Naive thymus-derived CD8-positive, alpha-beta T cell (primary cell): ENCODE data around the gene ATP5F1D. TPM values are rescaled to one million over a fixed set of nuclear protein-coding genes. Genes with fewer than 3 reads are reported as not detected.
"Not testable (repeated sequence)": the region's sequence is repeated elsewhere in the genome, so short reads cannot be mapped to it uniquely, and the experiment has no call there.

ENCODE experiments used
- ATAC-seq, 2 donors: fragments of 150-1000 bp; cut with Tn5 transposase in 1 of 2; sonication (Bioruptor Pico), chemical (Tn5 transposase) in 1 of 2; 1 replicate in 1 of 2; 2 replicates in 1 of 2; pipeline ENCODE4 v1.10.0; 2021; ENCODE audit warnings: mild to moderate bottlenecking in 2 of 2, moderate library complexity in 2 of 2
- POLR2A ChIA-PET: fragments of 350-600 bp; sonication (Branson Sonifier 250); formaldehyde crosslinking; loops from one replicate; lab custom pipeline; 2021; ENCODE audit warnings: antibody characterized with exemption; lab: Charles Lee
- DNase-seq, 10 donors: peaks; one replicate each; pipeline versions ENCODE4 v3.0.0 to v3.0.0-alpha.2; 2020 to 2022
- H3K27ac Mint-ChIP-seq, 10 donors: one replicate each; pipeline ENCODE4 v1.8.0; 2020 to 2022; ENCODE audit warnings: mild to moderate bottlenecking in 10 of 10, mixed read lengths in 10 of 10, moderate library complexity in 4 of 10, inconsistent platforms in 1 of 10
- H3K27me3 Mint-ChIP-seq, 5 donors: one replicate each; pipeline ENCODE4 v1.8.0; 2021 to 2022; ENCODE audit warnings: mixed read lengths in 5 of 5
- H3K36me3 Mint-ChIP-seq, 3 donors: one replicate each; pipeline ENCODE4 v1.8.0; 2020 to 2022; ENCODE audit warnings: mixed read lengths in 3 of 3, mild to moderate bottlenecking in 2 of 3, inconsistent platforms in 1 of 3
- H3K4me1 Mint-ChIP-seq, 4 donors: one replicate each; pipeline ENCODE4 v1.8.0; 2021 to 2022; ENCODE audit warnings: mixed read lengths in 4 of 4
- H3K4me3 Mint-ChIP-seq, 10 donors: one replicate each; pipeline ENCODE4 v1.8.0; 2020 to 2022; ENCODE audit warnings: mild to moderate bottlenecking in 10 of 10, mixed read lengths in 10 of 10, moderate library complexity in 6 of 10, inconsistent platforms in 1 of 10
- H3K9me3 Mint-ChIP-seq, 9 donors: one replicate each; pipeline ENCODE4 v1.8.0; 2020 to 2022; ENCODE audit warnings: mixed read lengths in 9 of 9, mild to moderate bottlenecking in 3 of 9, inconsistent platforms in 1 of 9, moderate library complexity in 1 of 9
- polyA plus RNA-seq, 3 donors: library from polyadenylated mRNA; unstranded; fragments of 300-500 nt; fragmentation: Illumina TruSeq; gene quantifications; one replicate each; pipeline ENCODE4 v1.2.3, GENCODE V29; 2021
- total RNA-seq, 8 experiments: library from RNA in 2 of 8; stranded (reverse) in 2 of 8; gene quantifications; one replicate each; pipeline ENCODE4 v1.2.3 and lab custom pipeline; 2021 to 2026

ATP5F1D gene
- total RNA-seq (10 to 100 TPM; 83.9 to 89.0 TPM), polyA plus RNA-seq (100 to 1,000 TPM; 214 to 264 (median 262) TPM), total RNA-seq (lab: John Stamatoyannopoulos, UW) (8.4 to 58.8 (median 30.2) reads per million in 6 experiments)

DNA sequence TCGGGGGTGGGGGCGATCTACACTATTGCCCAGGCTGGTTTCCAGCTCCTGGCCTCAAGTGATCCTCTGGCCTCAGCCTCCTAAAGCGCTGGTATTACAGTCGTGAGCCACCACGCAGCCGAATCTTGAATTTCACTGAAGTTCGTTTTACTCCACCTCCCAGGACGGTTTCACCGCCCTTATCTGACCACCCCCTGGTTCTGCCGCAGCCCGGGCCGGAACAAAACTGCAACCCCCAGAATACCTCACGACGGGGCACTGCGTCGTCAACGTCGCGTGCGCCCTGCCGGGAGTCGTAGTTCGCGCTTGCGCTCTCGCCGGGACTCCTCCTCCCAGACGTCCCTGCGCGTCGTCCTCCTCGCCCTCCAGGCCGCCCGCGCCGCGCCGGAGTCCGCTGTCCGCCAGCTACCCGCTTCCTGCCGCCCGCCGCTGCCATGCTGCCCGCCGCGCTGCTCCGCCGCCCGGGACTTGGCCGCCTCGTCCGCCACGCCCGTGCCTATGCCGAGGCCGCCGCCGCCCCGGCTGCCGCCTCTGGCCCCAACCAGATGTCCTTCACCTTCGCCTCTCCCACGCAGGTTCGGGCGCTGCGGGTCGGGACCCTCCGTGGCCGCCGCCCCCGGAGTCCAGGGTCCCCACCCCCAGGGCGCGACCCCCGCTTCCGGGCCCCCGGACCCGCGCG lies at the start of gene ATP5F1D:
TSS of gene ATP5F1D (plus strand) at position 335 of the 679 bp plus-strand sequence. CDS start at position 435, 100 bp downstream.
- ATAC-seq = peak; percentile 64 to 66
- peaks cover 13 to 48% (median 44%) of the 10 kb centered on the region in 4 donors for H3K4me1 Mint-ChIP-seq

DNA sequence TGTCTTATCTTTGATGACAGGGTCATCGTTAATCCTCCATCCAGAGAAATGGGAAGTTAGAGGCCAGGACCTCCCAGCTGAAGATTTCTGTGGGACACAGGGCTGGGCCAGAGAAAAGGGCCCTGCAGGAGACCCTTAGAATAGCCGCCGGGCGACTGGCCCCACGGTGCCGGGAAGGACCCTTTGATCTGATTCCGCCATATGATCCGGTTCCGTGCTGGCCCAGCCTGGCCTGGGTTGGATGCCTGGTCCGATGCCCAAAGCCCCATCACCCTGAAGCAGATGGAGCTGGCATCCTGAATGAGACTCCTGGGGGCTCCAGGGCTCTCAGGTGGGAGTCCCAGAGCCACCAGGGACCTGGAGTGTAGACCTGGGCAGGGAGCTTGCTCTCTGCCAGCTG lies 42.0 kb upstream of the ATP5F1D start:
- Mint-ChIP-seq H3K9me3 (no peaks in the 10 kb centered on the region), H3K27ac (no peak overlapping the region), H3K4me3 (no peak overlapping the region), H3K4me1 (peaks cover 9 to 16% (median 13%) of the 10 kb centered on the region in 4 donors), H3K27me3 (no peaks in the 10 kb centered on the region), H3K36me3 (no peaks in the 10 kb centered on the region)
- POLR2A ChIA-PET = interaction anchor here (0.7 to 1.1 kb wide), 5 partner anchors 82 to 283 kb away, joined by 3 to 5 read pairs (median 3); partner anchors contain the start of gene KISS1R
- no peak for ATAC-seq
- no peak for DNase-seq

More for the DNA sequence above, at the start of gene ATP5F1D:
- H3K4me3 Mint-ChIP-seq = peak within 1 kb of the TSS; percentile 79 to 96 (median 88)
- DNase-seq = peak; percentile 79 to 93 (median 86)
- H3K36me3 Mint-ChIP-seq = peaks cover 0 to 2% (median 0%) of the 10 kb centered on the region in 3 donors
- H3K27ac Mint-ChIP-seq = peak within 1 kb of the TSS; percentile 86 to 98 (median 94)
- peaks cover 2 to 9% (median 7%) of the 10 kb centered on the region in 5 donors for H3K27me3 Mint-ChIP-seq
- H3K9me3 Mint-ChIP-seq = no peaks in the 10 kb centered on the region
- POLR2A ChIA-PET = interaction anchor here (0.7 to 10.1 kb wide), 10 partner anchors 24 to 317 kb away, joined by 3 to 594 read pairs (median 4); partner anchors contain the start of genes ARHGAP45, CIRBP and FAM174C

DNA sequence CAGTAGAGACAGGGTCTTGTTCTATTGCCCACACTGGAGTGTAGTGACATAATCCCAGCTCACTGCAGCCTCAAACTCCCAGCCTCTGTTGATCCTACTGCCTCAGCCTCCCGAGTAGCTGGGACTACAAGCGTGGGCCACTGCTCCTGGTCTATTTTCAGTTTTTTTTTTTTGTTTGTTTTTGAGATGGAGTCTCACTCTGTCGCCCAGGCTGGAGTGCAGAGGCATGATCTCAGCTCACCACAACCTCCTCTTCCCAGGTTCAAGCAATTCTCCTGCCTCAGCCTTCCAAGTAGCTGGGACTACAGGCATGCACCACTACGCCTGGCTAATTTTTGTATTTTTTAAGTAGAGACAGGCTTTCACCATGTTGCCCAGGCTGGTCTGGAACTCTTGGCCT lies 40.9 kb upstream of the ATP5F1D start:
- not testable (repeated sequence) for H3K4me3 Mint-ChIP-seq, H3K27me3 Mint-ChIP-seq, H3K36me3 Mint-ChIP-seq, ATAC-seq, H3K9me3 Mint-ChIP-seq, DNase-seq
- POLR2A ChIA-PET = interaction anchor here (1.1 kb wide), 1 partner anchor 93 kb away, joined by 5 read pairs; no protein-coding TSS in a partner anchor
- peak overlapping the region in 3 of 10 donors; percentile 28 to 75 (median 41) for H3K27ac Mint-ChIP-seq
- peaks cover 9 to 22% (median 13%) of the 10 kb centered on the region in 4 donors for H3K4me1 Mint-ChIP-seq

DNA sequence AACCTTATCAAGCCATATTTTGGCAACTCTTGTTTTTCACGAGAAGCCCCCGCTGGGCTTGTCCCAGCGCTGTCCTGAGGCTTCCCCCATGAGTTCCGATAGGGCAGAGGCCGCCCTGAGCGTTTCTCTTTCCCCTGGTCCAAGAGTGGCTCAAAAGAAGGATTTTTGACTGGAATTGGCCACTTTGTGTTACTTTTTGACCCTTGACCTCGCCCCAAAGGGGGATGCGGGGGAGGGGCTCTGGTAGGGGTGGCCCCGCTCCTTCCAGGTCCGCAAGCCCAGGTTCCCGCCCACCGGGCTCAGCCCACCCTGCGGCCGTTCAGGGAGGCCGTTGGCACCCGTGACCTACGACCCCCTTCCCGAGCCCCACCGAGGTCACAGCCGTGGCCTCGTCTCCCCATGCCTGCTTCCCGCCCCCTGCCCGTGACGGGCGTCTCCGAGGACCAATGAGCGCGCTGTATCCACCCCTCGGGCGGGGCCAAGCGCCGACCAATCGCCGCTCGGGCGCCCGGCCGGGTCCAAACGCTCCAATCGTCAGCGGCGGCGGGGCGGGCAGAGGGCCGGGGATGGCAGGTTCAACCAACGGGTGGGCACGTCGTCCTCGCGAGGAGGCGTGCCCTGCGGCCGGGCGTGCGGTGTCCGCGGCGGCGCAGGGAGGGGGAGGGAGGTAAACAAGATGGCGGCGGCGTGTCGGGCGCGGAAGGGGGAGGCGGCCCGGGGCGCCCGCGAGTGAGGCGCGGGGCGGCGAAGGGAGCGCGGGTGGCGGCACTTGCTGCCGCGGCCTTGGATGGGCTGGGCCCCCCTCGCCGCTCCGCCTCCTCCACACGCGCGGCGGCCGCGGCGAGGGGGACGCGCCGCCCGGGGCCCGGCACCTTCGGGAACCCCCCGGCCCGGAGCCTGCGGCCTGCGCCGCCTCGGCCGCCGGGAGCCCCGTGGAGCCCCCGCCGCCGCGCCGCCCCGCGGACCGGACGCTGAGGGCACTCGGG lies 36.1 kb upstream of the ATP5F1D start, which contains the start of gene STK11:
TSS of gene STK11 (plus strand) at position 665 of the 986 bp plus-strand sequence. CDS start 1,136 bp downstream, outside the sequence.
- peak within 1 kb of the TSS; percentile 91 to 98 (median 94) for H3K4me3 Mint-ChIP-seq
- DNase-seq (peak; percentile 98 to 100 (median 99)), ATAC-seq (peak; percentile 91 to 95)
- no peaks in the 10 kb centered on the region for H3K9me3 Mint-ChIP-seq
- peaks cover 19 to 47% (median 40%) of the 10 kb centered on the region in 4 donors for H3K4me1 Mint-ChIP-seq
- peak within 1 kb of the TSS in 9 of 10 donors; percentile 84 to 96 (median 93) for H3K27ac Mint-ChIP-seq
- H3K27me3 Mint-ChIP-seq = no peaks in the 10 kb centered on the region
- POLR2A ChIA-PET = interaction anchor here (0.6 to 2.2 kb wide), 4 partner anchors 64 to 115 kb away, joined by 3 to 10 read pairs (median 3); partner anchors contain the start of gene CIRBP
- H3K36me3 Mint-ChIP-seq = peaks cover 0 to 3% (median 1%) of the 10 kb centered on the region in 3 donors

DNA sequence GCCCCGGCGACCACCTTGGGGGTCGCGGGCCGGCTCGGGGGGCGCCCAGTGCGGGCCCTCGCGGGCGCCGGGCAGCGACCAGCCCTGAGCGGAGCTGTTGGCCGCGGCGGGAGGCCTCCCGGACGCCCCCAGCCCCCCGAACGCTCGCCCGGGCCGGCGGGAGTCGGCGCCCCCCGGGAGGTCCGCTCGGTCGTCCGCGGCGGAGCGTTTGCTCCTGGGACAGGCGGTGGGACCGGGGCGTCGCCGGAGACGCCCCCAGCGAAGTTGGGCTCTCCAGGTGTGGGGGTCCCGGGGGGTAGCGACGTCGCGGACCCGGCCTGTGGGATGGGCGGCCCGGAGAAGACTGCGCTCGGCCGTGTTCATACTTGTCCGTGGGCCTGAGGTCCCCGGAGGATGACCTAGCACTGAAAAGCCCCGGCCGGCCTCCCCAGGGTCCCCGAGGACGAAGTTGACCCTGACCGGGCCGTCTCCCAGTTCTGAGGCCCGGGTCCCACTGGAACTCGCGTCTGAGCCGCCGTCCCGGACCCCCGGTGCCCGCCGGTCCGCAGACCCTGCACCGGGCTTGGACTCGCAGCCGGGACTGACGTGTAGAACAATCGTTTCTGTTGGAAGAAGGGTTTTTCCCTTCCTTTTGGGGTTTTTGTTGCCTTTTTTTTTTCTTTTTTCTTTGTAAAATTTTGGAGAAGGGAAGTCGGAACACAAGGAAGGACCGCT lies 35.2 kb upstream of the ATP5F1D start:
- ATAC-seq (no peak), DNase-seq (no peak)
- H3K4me1 Mint-ChIP-seq = peaks cover 19 to 51% (median 42%) of the 10 kb centered on the region in 4 donors

DNA sequence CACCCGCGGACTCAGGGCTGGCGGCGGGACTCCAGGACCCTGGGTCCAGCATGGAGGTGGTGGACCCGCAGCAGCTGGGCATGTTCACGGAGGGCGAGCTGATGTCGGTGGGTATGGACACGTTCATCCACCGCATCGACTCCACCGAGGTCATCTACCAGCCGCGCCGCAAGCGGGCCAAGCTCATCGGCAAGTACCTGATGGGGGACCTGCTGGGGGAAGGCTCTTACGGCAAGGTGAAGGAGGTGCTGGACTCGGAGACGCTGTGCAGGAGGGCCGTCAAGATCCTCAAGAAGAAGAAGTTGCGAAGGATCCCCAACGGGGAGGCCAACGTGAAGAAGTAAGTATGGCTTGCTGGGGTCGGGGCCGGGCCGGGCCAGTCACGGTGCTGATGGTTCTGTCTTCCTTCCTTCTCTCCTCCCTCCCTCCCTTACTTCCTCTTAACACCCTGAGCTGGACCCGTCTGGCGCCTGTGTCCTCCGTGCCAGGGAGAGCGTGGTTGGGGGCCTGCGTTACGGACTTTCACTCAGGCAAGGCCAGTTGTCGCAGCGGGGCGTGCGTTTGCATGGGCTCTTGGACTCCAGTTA lies 34.6 kb upstream of the ATP5F1D start:
- DNase-seq = peak in 3 of 10 donors; percentile 33 to 38 (median 35)
- no peak for ATAC-seq
- Mint-ChIP-seq H3K9me3 (no peaks in the 10 kb centered on the region), H3K27ac (peak overlapping the region; percentile 82 to 96 (median 92)), H3K4me3 (peak overlapping the region; percentile 91 to 98 (median 94)), H3K36me3 (peaks cover 0 to 6% (median 1%) of the 10 kb centered on the region in 3 donors), H3K4me1 (peaks cover 22 to 55% (median 47%) of the 10 kb centered on the region in 4 donors), H3K27me3 (no peaks in the 10 kb centered on the region)
- POLR2A ChIA-PET = interaction anchor here (0.5 to 1.3 kb wide), 7 partner anchors 12 to 287 kb away, joined by 3 to 5 read pairs (median 4); no protein-coding TSS in a partner anchor

More for the DNA sequence above, 35.2 kb upstream of the ATP5F1D start:
- Mint-ChIP-seq H3K27me3 (no peaks in the 10 kb centered on the region), H3K27ac (peak overlapping the region; percentile 82 to 96 (median 92)), H3K4me3 (peak overlapping the region; percentile 91 to 98 (median 94)), H3K9me3 (no peaks in the 10 kb centered on the region), H3K36me3 (peaks cover 0 to 3% (median 1%) of the 10 kb centered on the region in 3 donors)
- POLR2A ChIA-PET = interaction anchor here (0.5 to 1.3 kb wide), 7 partner anchors 11 to 286 kb away, joined by 3 to 5 read pairs (median 4); no protein-coding TSS in a partner anchor

DNA sequence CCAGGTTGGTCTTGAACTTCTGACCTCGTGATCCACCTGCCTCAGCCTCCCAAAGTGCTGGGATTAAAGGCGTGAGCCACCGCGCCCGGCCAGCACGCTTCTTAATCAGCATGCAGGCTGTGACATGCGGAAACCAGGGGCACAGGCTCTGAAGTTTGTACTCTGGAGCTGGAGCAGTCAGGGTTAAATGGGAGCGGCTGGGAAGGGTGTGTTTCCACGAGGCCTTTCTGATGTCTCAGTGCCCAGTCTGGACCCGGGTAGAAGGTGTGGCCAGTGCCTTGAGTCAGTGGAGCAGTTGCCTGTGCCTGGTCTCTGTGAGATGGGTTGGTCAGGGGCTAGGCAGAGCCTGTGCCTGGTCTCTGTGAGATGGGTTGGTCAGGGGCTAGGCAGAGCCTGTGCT lies 32.7 kb upstream of the ATP5F1D start:
- H3K27me3 Mint-ChIP-seq, ATAC-seq, H3K9me3 Mint-ChIP-seq, DNase-seq: not testable (repeated sequence)
- peak overlapping the region in 2 of 10 donors; percentile 15 to 18 for H3K27ac Mint-ChIP-seq
- POLR2A ChIA-PET = interaction anchor here (1.2 kb wide), 1 partner anchor 141 kb away, joined by 3 read pairs; no protein-coding TSS in a partner anchor
- H3K36me3 Mint-ChIP-seq = peaks cover 0 to 14% (median 1%) of the 10 kb centered on the region in 3 donors
- peak overlapping the region in 7 of 10 donors; percentile 22 to 96 (median 51) for H3K4me3 Mint-ChIP-seq
- peaks cover 21 to 53% (median 45%) of the 10 kb centered on the region in 4 donors for H3K4me1 Mint-ChIP-seq

DNA sequence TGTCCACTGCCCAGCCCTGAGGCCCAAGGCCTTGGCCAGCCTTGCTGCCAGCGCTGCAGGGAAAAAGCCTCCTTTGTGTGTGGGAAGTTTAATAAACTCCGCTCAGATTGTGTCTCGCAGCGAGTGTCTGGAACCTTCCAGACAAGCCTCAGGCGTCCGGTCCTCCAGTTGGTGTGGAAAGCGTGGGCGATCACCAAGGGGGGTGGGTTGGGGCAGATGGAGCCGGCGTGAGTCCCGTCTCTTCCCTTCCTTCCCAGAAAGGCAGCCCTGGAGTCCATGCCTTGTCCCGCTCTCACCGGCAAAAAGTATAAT lies 31.4 kb upstream of the ATP5F1D start:
- Mint-ChIP-seq H3K27me3 (no peaks in the 10 kb centered on the region), H3K27ac (peak overlapping the region in 5 of 10 donors; percentile 11 to 76 (median 14)), H3K4me1 (peaks cover 24 to 52% (median 46%) of the 10 kb centered on the region in 4 donors), H3K9me3 (no peaks in the 10 kb centered on the region), H3K36me3 (peaks cover 0 to 16% (median 1%) of the 10 kb centered on the region in 3 donors), H3K4me3 (peak overlapping the region in 4 of 10 donors; percentile 36 to 48 (median 44))
- POLR2A ChIA-PET = interaction anchor here (0.7 to 1.2 kb wide), 4 partner anchors 16 to 198 kb away, joined by 3 to 4 read pairs (median 4); no protein-coding TSS in a partner anchor
- ATAC-seq (no peak), DNase-seq (no peak)

DNA sequence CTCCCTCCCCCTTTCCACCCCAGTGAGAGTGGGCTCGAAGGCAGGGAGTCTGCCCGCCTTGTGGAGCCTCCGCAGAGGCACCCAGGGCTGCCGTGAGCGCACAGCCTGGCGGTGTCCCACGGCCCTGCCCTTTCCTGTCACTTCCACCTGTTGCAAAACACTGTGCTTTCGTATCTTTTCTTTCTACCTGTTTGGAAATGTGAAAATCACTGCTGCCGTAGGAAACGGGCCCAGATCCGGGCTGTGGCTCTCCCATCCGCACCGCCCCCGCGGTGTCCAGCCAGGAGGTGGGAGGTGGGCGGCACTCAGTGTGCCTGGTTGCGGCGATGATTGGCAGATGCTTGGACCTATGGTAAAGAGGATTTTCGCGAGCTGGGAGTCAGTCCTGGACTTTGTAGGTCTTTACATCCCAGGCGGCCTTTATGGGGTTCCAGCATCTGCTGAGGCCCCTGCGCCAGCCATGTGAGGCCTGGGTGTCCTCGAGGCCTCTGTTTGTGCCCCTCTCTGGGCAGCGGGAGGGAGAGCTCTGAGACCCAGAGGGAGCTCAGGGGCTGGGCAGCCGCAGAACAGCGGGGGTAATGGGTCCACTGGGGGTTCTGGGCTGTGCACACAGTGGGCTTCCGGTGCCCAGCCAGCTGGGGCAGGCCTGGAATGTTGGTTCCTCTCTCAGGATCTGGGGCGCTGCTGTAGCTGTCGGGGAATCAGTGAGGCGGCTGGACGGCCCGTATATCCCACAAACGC lies 29.9 kb upstream of the ATP5F1D start:
- ATAC-seq (no peak), DNase-seq (no peak)
- POLR2A ChIA-PET = interaction anchor here (0.6 to 1.5 kb wide), 3 partner anchors 47 to 156 kb away, joined by 3 to 6 read pairs (median 3); no protein-coding TSS in a partner anchor
- H3K4me1 Mint-ChIP-seq = peaks cover 23 to 54% (median 47%) of the 10 kb centered on the region in 4 donors
- H3K36me3 Mint-ChIP-seq = peaks cover 0 to 18% (median 1%) of the 10 kb centered on the region in 3 donors
- H3K27ac Mint-ChIP-seq = peak overlapping the region in 4 of 10 donors; percentile 8 to 82 (median 38)
- peak overlapping the region in 4 of 10 donors; percentile 7 to 60 (median 35) for H3K4me3 Mint-ChIP-seq
- no peaks in the 10 kb centered on the region for H3K27me3 Mint-ChIP-seq
- H3K9me3 Mint-ChIP-seq = no peaks in the 10 kb centered on the region
